Neuronal stem cell (in vitro differentiated cells): ENCODE data around the gene FAM135A.

ENCODE experiments used
- DNase-seq: peaks from one replicate; pipeline ENCODE4 v3.0.0-alpha.2; 2013; ENCODE audit warnings: low spot score
- H2AFZ ChIP-seq: one replicate; pipeline ENCODE4 v1.6.1; 2013; ENCODE audit warnings: mild to moderate bottlenecking, low read length, inconsistent platforms
- H2AK5ac ChIP-seq: 2 replicates; pipeline ENCODE4 v1.6.1; 2013; ENCODE audit warnings: low read depth, mild to moderate bottlenecking, inconsistent platforms, low read length, moderate library complexity, mixed read lengths
- H2BK120ac ChIP-seq: 2 replicates; pipeline ENCODE4 v1.6.1; 2013; ENCODE audit warnings: low read depth, mild to moderate bottlenecking, inconsistent platforms, low read length, moderate library complexity, mixed read lengths
- H2BK12ac ChIP-seq: one replicate; pipeline ENCODE4 v1.6.1; 2013; ENCODE audit warnings: low read length, inconsistent platforms
- H2BK15ac ChIP-seq: 2 replicates; pipeline ENCODE4 v1.6.1; 2013; ENCODE audit warnings: mild to moderate bottlenecking, low read length, inconsistent platforms, mixed read lengths
- H2BK5ac ChIP-seq: one replicate; pipeline ENCODE4 v1.6.1; 2013; ENCODE audit warnings: inconsistent platforms, mild to moderate bottlenecking, low read length, moderate library complexity
- H3K14ac ChIP-seq: one replicate; pipeline ENCODE4 v1.6.1; 2013; ENCODE audit warnings: low read length, inconsistent platforms
- H3K18ac ChIP-seq: 2 replicates; pipeline ENCODE4 v1.6.1; 2013; ENCODE audit warnings: low read length, inconsistent platforms
- H3K23ac ChIP-seq: 2 replicates; pipeline ENCODE4 v1.6.1; 2013; ENCODE audit warnings: low read depth, mild to moderate bottlenecking, mixed read lengths, low read length, inconsistent platforms; ENCODE audit not compliant: poor library complexity
- H3K27ac ChIP-seq: replicated peaks from 3 replicates; pipeline ENCODE4 v1.5.1; 2013; ENCODE audit warnings: low read length, inconsistent platforms
- H3K27me3 ChIP-seq, 3 experiments: 2 replicates each; pipeline ENCODE4 v1.6.1; 2013; ENCODE audit warnings: low read length in 3 of 3, mild to moderate bottlenecking in 2 of 3, inconsistent platforms in 1 of 3, low read depth in 1 of 3, mixed read lengths in 1 of 3, moderate library complexity in 1 of 3; ENCODE audit not compliant: control insufficient read depth in 3 of 3, insufficient read depth in 3 of 3
- H3K36me3 ChIP-seq, 2 donors: replicated peaks in 1 of 2; 2 replicates each; pipeline ENCODE4 v1.6.1; 2013; ENCODE audit warnings: low read length in 2 of 2; ENCODE audit not compliant: control insufficient read depth in 2 of 2, insufficient read depth in 2 of 2
- H3K4ac ChIP-seq: 2 replicates; pipeline ENCODE4 v1.6.1; 2013; ENCODE audit warnings: inconsistent platforms, mild to moderate bottlenecking, low read length, moderate library complexity
- H3K4me1 ChIP-seq, 2 donors: 1 replicate in 1 of 2; 2 replicates in 1 of 2; pipeline ENCODE4 v1.6.1; 2013; ENCODE audit warnings: low read length in 2 of 2, low read depth in 1 of 2; ENCODE audit not compliant: control insufficient read depth in 2 of 2, insufficient read depth in 1 of 2
- H3K4me2 ChIP-seq: one replicate; pipeline ENCODE4 v1.6.1; 2013; ENCODE audit warnings: mild to moderate bottlenecking, low read length, inconsistent platforms; ENCODE audit not compliant: insufficient read depth, poor library complexity, severe bottlenecking
- H3K4me3 ChIP-seq, 2 donors: 2 replicates each; pipeline ENCODE4 v1.5.1; 2013; ENCODE audit warnings: low read length in 2 of 2, mild to moderate bottlenecking in 2 of 2, inconsistent platforms in 1 of 2, moderate library complexity in 1 of 2
- H3K79me1 ChIP-seq: one replicate; pipeline ENCODE4 v1.6.1; 2013; ENCODE audit warnings: low read depth, mild to moderate bottlenecking, inconsistent platforms, low read length, moderate library complexity
- H3K9ac ChIP-seq: one replicate; pipeline ENCODE4 v1.6.1; 2013; ENCODE audit warnings: mild to moderate bottlenecking, low read depth, low read length, inconsistent platforms; ENCODE audit not compliant: poor library complexity
- H3K9me3 ChIP-seq, 2 donors: replicated peaks in 1 of 2; 2 replicates each; pipeline versions ENCODE3 to v1.6.1; 2013; ENCODE audit warnings: low read length in 2 of 2, mild to moderate bottlenecking in 2 of 2, inconsistent platforms in 1 of 2, low read depth in 1 of 2, mixed read lengths in 1 of 2, moderate library complexity in 1 of 2; ENCODE audit not compliant: control insufficient read depth in 2 of 2, insufficient read depth in 1 of 2
- H4K8ac ChIP-seq: one replicate; pipeline ENCODE4 v1.6.1; 2013; ENCODE audit warnings: low read depth, mild to moderate bottlenecking, inconsistent platforms, low read length, moderate library complexity
- H4K91ac ChIP-seq: one replicate; pipeline ENCODE4 v1.6.1; 2013; ENCODE audit warnings: low read length, low read depth, mild to moderate bottlenecking, inconsistent platforms; ENCODE audit not compliant: poor library complexity
- WGBS, 2 donors: extraction: QIAGEN DNeasy Blood & Tissue Kit; methylation state at CpG; one replicate each; pipeline ENCODE4 v1.1.7; 2013; ENCODE audit warnings: missing lambda C conversion rate in 2 of 2, mixed read lengths in 1 of 2; ENCODE audit not compliant: insufficient read length in 2 of 2, insufficient replicate concordance in 1 of 2; ENCODE audit errors: extremely low coverage in 2 of 2; 5-methylcytosine and 5-hydroxymethylcytosine counted together

FAM135A gene

GRCh38 chr6:70389261-70389660 is 24.0 kb upstream of the FAM135A start:
- Histone ChIP-seq H3K14ac (no peak overlapping the region), H2BK12ac (no peak overlapping the region), H3K36me3 (no peaks in the 10 kb centered on the region), H2BK15ac (no peak overlapping the region), H3K23ac (no peak overlapping the region), H2BK5ac (no peak overlapping the region), H3K4me3 (no peak overlapping the region), H3K18ac (no peak overlapping the region), H3K79me1 (no peaks in the 10 kb centered on the region), H3K27me3 (no peaks in the 10 kb centered on the region), H3K4me2 (no peak overlapping the region), H3K27ac (no peak overlapping the region), H4K8ac (no peak overlapping the region), H2AK5ac (no peak overlapping the region), H3K4me1 (peaks cover 0 to 2% of the 10 kb centered on the region in 2 donors), H3K9me3 (no peaks in the 10 kb centered on the region), H2AFZ (no peak overlapping the region), H2BK120ac (no peak overlapping the region), H3K9ac (no peak overlapping the region), H4K91ac (no peak overlapping the region), H3K4ac (no peak overlapping the region)
- no peak for DNase-seq

GRCh38 chr6:70390067-70390466 is 23.2 kb upstream of the FAM135A start:
- Histone ChIP-seq H3K9me3 (no peaks in the 10 kb centered on the region), H3K36me3 (no peaks in the 10 kb centered on the region), H2BK12ac (no peak overlapping the region), H3K14ac (no peak overlapping the region), H3K79me1 (no peaks in the 10 kb centered on the region), H3K27me3 (no peaks in the 10 kb centered on the region), H2AK5ac (no peak overlapping the region), H4K8ac (no peak overlapping the region), H3K18ac (no peak overlapping the region), H3K4ac (no peak overlapping the region), H3K4me3 (no peak overlapping the region), H2AFZ (no peak overlapping the region), H4K91ac (no peak overlapping the region), H2BK15ac (no peak overlapping the region), H3K4me2 (no peak overlapping the region), H2BK5ac (no peak overlapping the region), H3K4me1 (peaks cover 0 to 2% of the 10 kb centered on the region in 2 donors), H3K9ac (no peak overlapping the region), H3K27ac (no peak overlapping the region), H2BK120ac (no peak overlapping the region), H3K23ac (no peak overlapping the region)
- no peak for DNase-seq
- WGBS, 2 donors = no CpG with 5 or more reads among the region's 1 CpG

GRCh38 chr6:70391492-70391891 is 21.8 kb upstream of the FAM135A start:
- Histone ChIP-seq H2BK5ac (no peak overlapping the region), H3K4me3 (no peak overlapping the region), H3K18ac (no peak overlapping the region), H2AFZ (no peak overlapping the region), H3K23ac (no peak overlapping the region), H2BK15ac (no peak overlapping the region), H2BK12ac (no peak overlapping the region), H4K91ac (no peak overlapping the region), H2AK5ac (no peak overlapping the region), H4K8ac (no peak overlapping the region), H3K9me3 (no peaks in the 10 kb centered on the region), H3K27me3 (no peaks in the 10 kb centered on the region), H3K14ac (no peak overlapping the region), H3K4me2 (no peak overlapping the region), H3K9ac (no peak overlapping the region), H3K36me3 (no peaks in the 10 kb centered on the region), H2BK120ac (no peak overlapping the region), H3K4me1 (peaks cover 0 to 7% of the 10 kb centered on the region in 2 donors), H3K27ac (no peak overlapping the region), H3K79me1 (no peaks in the 10 kb centered on the region), H3K4ac (no peak overlapping the region)
- no CpG with 5 or more reads among the region's 3 CpGs for WGBS, 2 donors
- no peak for DNase-seq

- Histone ChIP-seq H3K23ac (no peak overlapping the region), H3K9ac (no peak overlapping the region), H3K79me1 (no peaks in the 10 kb centered on the region), H4K8ac (no peak overlapping the region), H3K18ac (no peak overlapping the region), H3K14ac (no peak overlapping the region), H2AK5ac (no peak overlapping the region), H2AFZ (peak overlapping the region; percentile 10), H3K4me2 (no peak overlapping the region), H3K27ac (no peak overlapping the region), H2BK120ac (no peak overlapping the region), H2BK12ac (no peak overlapping the region), H2BK15ac (no peak overlapping the region), H3K4me1 (peaks cover 2 to 13% of the 10 kb centered on the region in 2 donors), H4K91ac (no peak overlapping the region), H3K4me3 (no peak overlapping the region), H3K9me3 (no peaks in the 10 kb centered on the region), H3K36me3 (no peaks in the 10 kb centered on the region), H3K4ac (no peak overlapping the region), H3K27me3 (no peaks in the 10 kb centered on the region), H2BK5ac (no peak overlapping the region)
- no CpG with 5 or more reads among the region's 20 CpGs for WGBS, 2 donors
- DNase-seq = no peak
Measured at GRCh38 chr6:70394518-70395300, 18.6 kb upstream of the FAM135A start.
